HepG2 (cell line): ENCODE measurements around the gene CRADD. TPM values are rescaled to one million over a fixed set of nuclear protein-coding genes. Genes with fewer than 3 reads are reported as not detected.

Experiments
- ATAC-seq: fragments of 200-7000 bp; cut with Tn5 transposase; 3 replicates; pipeline ENCODE4 v1.9.1; 2020; ENCODE audit warnings: mild to moderate bottlenecking, moderate library complexity
- BruUV-seq: library from RNA; stranded (reverse); fragments of 400-500 nt; replicated peaks from 2 replicates; lab custom pipeline; 2021; lab: Mats Ljungman, UMichigan
- CTCF ChIA-PET: fragments of 300-600 bp; formaldehyde crosslinking; extraction: SDS; loops from one replicate; lab custom pipeline; 2021; ENCODE audit warnings: low total read pairs, inconsistent platforms, low intra/inter-chr PET ratio; lab: Yijun Ruan, JAX
- POLR2A ChIA-PET: fragments of 350-600 bp; sonication (Branson Sonifier 250); formaldehyde crosslinking; loops from one replicate; lab custom pipeline; 2020; ENCODE audit warnings: antibody characterized with exemption, inconsistent platforms; lab: Yijun Ruan, JAX
- DNase-seq: peaks from one replicate; pipeline ENCODE4 v3.0.0-alpha.2; 2015; ENCODE audit warnings: low spot score
- FAIRE-seq: peaks from 3 replicates; lab custom pipeline; 2011; peaks lifted over from hg19 to GRCh38; lab: Jason Lieb, UNC
- H2AFZ ChIP-seq: one replicate; pipeline ENCODE4 v1.6.1; 2011; ENCODE audit warnings: low read length, inconsistent platforms
- H3K27ac ChIP-seq: fragments of 300-600 bp; 3 replicates; pipeline ENCODE4 v1.8.0; 2011; ENCODE audit warnings: mixed run types, mild to moderate bottlenecking, mixed read lengths, low read length, inconsistent platforms; ENCODE audit not compliant: insufficient read depth; ENCODE audit errors: extremely low read length
- H3K27me3 ChIP-seq, 2 experiments: fragments of 200-600 bp in 1 of 2; 2 replicates in 1 of 2; 3 replicates in 1 of 2; pipeline versions ENCODE4 v1.6.0 to v1.8.0; 2011; ENCODE audit warnings: low read length in 2 of 2, mild to moderate bottlenecking in 2 of 2, moderate library complexity in 2 of 2, inconsistent platforms in 1 of 2; ENCODE audit not compliant: insufficient read depth in 2 of 2, control insufficient read depth in 1 of 2
- H3K36me3 ChIP-seq, 2 experiments: fragments of 200-600 bp in 1 of 2; replicated peaks in 1 of 2; 2 replicates in 1 of 2; 3 replicates in 1 of 2; pipeline versions ENCODE4 v1.5.1 to v1.8.0; 2011; ENCODE audit warnings: low read length in 2 of 2, inconsistent platforms in 1 of 2; ENCODE audit not compliant: insufficient read depth in 2 of 2, control insufficient read depth in 1 of 2
- H3K4me1 ChIP-seq: 2 replicates; pipeline ENCODE4 v1.5.1; 2012; ENCODE audit warnings: low read length, inconsistent platforms; ENCODE audit not compliant: insufficient read depth
- H3K4me2 ChIP-seq: 2 replicates; pipeline ENCODE4 v1.6.0; 2011; ENCODE audit warnings: low read depth, low read length, inconsistent platforms
- H3K4me3 ChIP-seq, 3 experiments: fragments of 200-600 bp in 1 of 3; sonication (generic), shearing (Covaris generic) in 1 of 3; replicated peaks in 1 of 3; 2 replicates each; pipeline ENCODE4 v1.5.1; 2011 to 2016; ENCODE audit warnings: low read length in 3 of 3, inconsistent platforms in 2 of 3, low read depth in 2 of 3, mild to moderate bottlenecking in 2 of 3, control low read depth in 1 of 3, mixed read lengths in 1 of 3; ENCODE audit not compliant: insufficient read depth in 1 of 3
- H3K79me2 ChIP-seq: one replicate; pipeline ENCODE4 v1.6.1; 2011; ENCODE audit warnings: low read length, inconsistent platforms; ENCODE audit not compliant: insufficient read depth
- H3K9ac ChIP-seq: 2 replicates; pipeline ENCODE4 v1.6.0; 2011; ENCODE audit warnings: mild to moderate bottlenecking, low read depth, low read length, inconsistent platforms; ENCODE audit not compliant: insufficient read depth
- H3K9me3 ChIP-seq: 2 replicates; pipeline ENCODE4 v1.5.1; 2012; ENCODE audit warnings: mild to moderate bottlenecking, low read length
- H4K20me1 ChIP-seq: 2 replicates; pipeline ENCODE4 v1.6.0; 2011; ENCODE audit warnings: inconsistent platforms, mild to moderate bottlenecking, low read length, moderate library complexity; ENCODE audit not compliant: insufficient read depth
- ZBTB14 ChIP-seq: sonication (generic); formaldehyde crosslinking; IDR thresholded peaks from 2 replicates; pipeline ENCODE4 v1.4.0; 2020; ENCODE audit warnings: missing genetic modification reagents
- ZBTB40 ChIP-seq, 2 experiments: fragments of 450-650 bp in 1 of 2; sonication (generic) in 1 of 2; formaldehyde crosslinking in 1 of 2; IDR thresholded peaks; 2 replicates each; pipeline versions ENCODE4 v1.6.1 to v1.8.0; 2016 to 2022; ENCODE audit warnings: antibody characterized with exemption in 1 of 2, mild to moderate bottlenecking in 1 of 2, missing genetic modification reagents in 1 of 2
- ZFAT ChIP-seq: sonication (generic); formaldehyde crosslinking; conservative IDR thresholded peaks from 2 replicates; pipeline ENCODE4 v1.8.1; 2023; ENCODE audit warnings: missing genetic modification reagents, inconsistent platforms
- ZNF275 ChIP-seq: sonication (generic); formaldehyde crosslinking; IDR thresholded peaks from 2 replicates; pipeline ENCODE4 v1.8.0; 2022; ENCODE audit warnings: missing genetic modification reagents, mild to moderate bottlenecking, inconsistent platforms, borderline replicate concordance
- ZNF678 ChIP-seq: sonication (generic); formaldehyde crosslinking; IDR thresholded peaks from 2 replicates; pipeline ENCODE4 v1.4.0; 2020; ENCODE audit warnings: mild to moderate bottlenecking, missing genetic modification reagents
- WGBS: methylation state at CpG from one replicate; pipeline ENCODE4 v1.1.6; 2017; ENCODE audit warnings: low lambda C conversion rate; 5-methylcytosine and 5-hydroxymethylcytosine counted together
- in situ Hi-C: cut with HindIII; loops from 2 replicates; pipeline ENCODE4 v1.10.0; 2017; ENCODE audit warnings: low pct_unique_long_range_greater_than_20kb; ENCODE audit not compliant: extremely low pct_ligation_motif_present
- intact Hi-C: fragments of 100-400 bp; cut with micrococcal nuclease; formaldehyde crosslinking; loops from one replicate; pipeline ENCODE4 v1.10.0; 2022; ENCODE audit not compliant: unreplicated experiment
- polyA plus RNA-seq, 8 experiments: library from polyadenylated mRNA; depleted of rRNA in 3 of 8; stranded (reverse) in 7 of 8; unstranded in 1 of 8; fragments of >200 nt; fragmentation: Illumina TruSeq in 4 of 8; extraction: Trizol in 4 of 8; gene quantifications; 2 replicates each; pipeline versions ENCODE4 v1.2.1 to v1.2.3, GENCODE V29; 2011 to 2016; ENCODE audit warnings: low read depth in 4 of 8, missing spikeins in 1 of 8, mixed read lengths in 1 of 8; ENCODE audit not compliant: insufficient read depth in 1 of 8
- total RNA-seq, 5 experiments: library from RNA; depleted of rRNA; stranded (reverse); fragments of >200 nt; fragmentation: Illumina TruSeq; extraction: Trizol; gene quantifications; 2 replicates each; pipeline ENCODE4 v1.2.3, GENCODE V29; 2016; ENCODE audit warnings: low read depth in 1 of 5

The CRADD gene
- total and polyA plus RNA-seq, 2 of the 13 experiments (the other 11 are each of a cell fraction or from before 2014, with no cell fraction given): 12.4 to 18.8 TPM

- Histone ChIP-seq H3K4me1 (peaks cover 14% of the 10 kb centered on the region), H3K4me2 (no peak overlapping the region), H3K9me3 (no peaks in the 10 kb centered on the region), H3K4me3 (no peak overlapping the region), H2AFZ (no peak overlapping the region), H3K9ac (no peak overlapping the region), H3K27ac (no peak overlapping the region), H4K20me1 (no peaks in the 10 kb centered on the region), H3K27me3 (no peaks in the 10 kb centered on the region), H3K36me3 (no peaks in the 10 kb centered on the region), H3K79me2 (no peaks in the 10 kb centered on the region)
- DNase-seq (no peak), ATAC-seq (no peak), FAIRE-seq (no peak)
- TF ChIP-seq ZFAT (no peak), ZNF275 (CRISPR knock-in tag) (no peak), ZBTB14 (CRISPR knock-in tag) (no peak)
- BruUV-seq: no TSS peak
- intact Hi-C loops: no loop called here
- in situ Hi-C loops: no loop called here
- CTCF ChIA-PET: no interaction called here
- 70% methylated on average over 4 of the region's 4 CpGs for WGBS
- POLR2A ChIA-PET: no interaction called here
Measured at GRCh38 chr12:93904124-93904523, 226.9 kb downstream of the CRADD start.

- 1% methylated on average over 2 of the region's 2 CpGs for WGBS
- FAIRE-seq (no peak), ATAC-seq (no peak), DNase-seq (no peak)
- Histone ChIP-seq H3K4me2 (no peak overlapping the region), H3K9me3 (no peaks in the 10 kb centered on the region), H3K9ac (no peak overlapping the region), H3K36me3 (no peaks in the 10 kb centered on the region), H3K27ac (no peak overlapping the region), H3K4me3 (no peak overlapping the region), H3K79me2 (no peaks in the 10 kb centered on the region), H3K27me3 (no peaks in the 10 kb centered on the region), H4K20me1 (no peaks in the 10 kb centered on the region), H2AFZ (no peak overlapping the region), H3K4me1 (peaks cover 5% of the 10 kb centered on the region)
- in situ Hi-C loops: no loop called here
- ChIA-PET CTCF (no interaction called here), POLR2A (no interaction called here)
- no peak for TF ChIP-seq ZBTB40 (IDR thresholded peaks at IDR 0.05)
- TF ChIP-seq ZBTB40 (CRISPR knock-in tag; IDR thresholded peaks at IDR 0.05): peak; percentile 26; the same call in 1 of the 2 replicates
- no peak for TF ChIP-seq ZNF678 (CRISPR knock-in tag)
- intact Hi-C loops: no loop called here
- no TSS peak for BruUV-seq
Measured at GRCh38 chr12:93908264-93908663, 231.1 kb downstream of the CRADD start.
